HEK293 (cell line): ENCODE data around the gene FXYD3.

Experiments
- CTCF ChIA-PET: fragments of 350-600 bp; formaldehyde crosslinking; extraction: SDS; loops from one replicate; lab custom pipeline; 2021; ENCODE audit warnings: antibody characterized with exemption; lab: Yijun Ruan, JAX
- POLR2A ChIA-PET: fragments of 300-600 bp; formaldehyde crosslinking; extraction: SDS; loops from one replicate; lab custom pipeline; 2020; ENCODE audit warnings: antibody characterized with exemption, inconsistent platforms; lab: Yijun Ruan, JAX
- H3K27ac ChIP-seq: fragments of 200-500 bp; sonication (Bioruptor generic); 2 replicates; pipeline ENCODE4 v1.5.1; 2014; ENCODE audit warnings: low read depth, low read length, control low read depth, inconsistent platforms; ENCODE audit errors: extremely low read depth
- H3K36me3 ChIP-seq, 2 experiments: fragments of 200-500 bp in 1 of 2; sonication (Bioruptor generic) in 1 of 2; 1 replicate in 1 of 2; 2 replicates in 1 of 2; pipeline ENCODE4 v1.5.1; 2014 to 2017; ENCODE audit warnings: inconsistent platforms in 2 of 2, low read length in 2 of 2; ENCODE audit not compliant: control insufficient read depth in 2 of 2, insufficient read depth in 1 of 2
- H3K4me1 ChIP-seq: fragments of 200-500 bp; sonication (Bioruptor generic); 2 replicates; pipeline ENCODE4 v1.5.1; 2014; ENCODE audit warnings: mild to moderate bottlenecking, low read length, inconsistent platforms; ENCODE audit not compliant: control insufficient read depth, insufficient read depth
- H3K4me3 ChIP-seq: 2 replicates; pipeline ENCODE4 v1.5.1; 2011; ENCODE audit warnings: low read depth, mild to moderate bottlenecking, control low read depth, low read length, moderate library complexity
- H3K9me3 ChIP-seq: fragments of 200-500 bp; sonication (Bioruptor generic); 2 replicates; pipeline ENCODE4 v1.5.1; 2014; ENCODE audit warnings: low read depth, low read length, inconsistent platforms; ENCODE audit not compliant: control insufficient read depth, insufficient read depth
- HIC1 ChIP-seq: fragments of 450-650 bp; formaldehyde crosslinking; IDR thresholded peaks from 2 replicates; pipeline ENCODE4 v1.5.1; 2016; ENCODE audit warnings: missing biosample characterization, missing genetic modification characterization
- MEIS1 ChIP-seq: sonication (generic); formaldehyde crosslinking; IDR thresholded peaks from 2 replicates; pipeline ENCODE4 v1.8.1; 2022; ENCODE audit warnings: missing genetic modification reagents, mild to moderate bottlenecking, borderline replicate concordance
- MZF1 ChIP-seq: fragments of 450-650 bp; formaldehyde crosslinking; IDR thresholded peaks from 2 replicates; pipeline ENCODE4 v1.5.1; 2017; ENCODE audit warnings: missing biosample characterization, missing genetic modification characterization, borderline replicate concordance
- OSR2 ChIP-seq: fragments of 450-650 bp; formaldehyde crosslinking; IDR thresholded peaks from 2 replicates; pipeline ENCODE4 v1.5.1; 2016; ENCODE audit warnings: missing biosample characterization, missing genetic modification characterization
- REPIN1 ChIP-seq: fragments of 450-650 bp; formaldehyde crosslinking; IDR thresholded peaks from 2 replicates; pipeline ENCODE4 v1.5.1; 2017; ENCODE audit warnings: missing biosample characterization, missing genetic modification characterization, low read depth
- SALL2 ChIP-seq: fragments of 450-650 bp; formaldehyde crosslinking; IDR thresholded peaks from 2 replicates; pipeline ENCODE4 v1.5.0; 2017; ENCODE audit warnings: missing biosample characterization, mild to moderate bottlenecking, missing genetic modification characterization, borderline replicate concordance
- SP2 ChIP-seq: fragments of 450-650 bp; formaldehyde crosslinking; IDR thresholded peaks from 2 replicates; pipeline ENCODE4 v1.5.1; 2016; ENCODE audit warnings: missing biosample characterization, missing genetic modification characterization
- WT1 ChIP-seq: fragments of 450-650 bp; formaldehyde crosslinking; IDR thresholded peaks from 2 replicates; pipeline ENCODE4 v1.5.1; 2016; ENCODE audit warnings: missing biosample characterization, missing genetic modification characterization
- ZBTB21 ChIP-seq: fragments of 450-650 bp; formaldehyde crosslinking; IDR thresholded peaks from 2 replicates; pipeline ENCODE4 v1.5.1; 2017; ENCODE audit warnings: missing biosample characterization, missing genetic modification characterization
- ZBTB48 ChIP-seq: fragments of 450-650 bp; formaldehyde crosslinking; IDR thresholded peaks from 2 replicates; pipeline ENCODE4 v1.5.1; 2016; ENCODE audit warnings: missing biosample characterization, missing genetic modification characterization
- ZBTB7A ChIP-seq: fragments of 450-650 bp; formaldehyde crosslinking; IDR thresholded peaks from 2 replicates; pipeline ENCODE4 v1.5.1; 2016; ENCODE audit warnings: low read depth, missing biosample characterization, missing genetic modification characterization
- ZNF19 ChIP-seq: fragments of 450-650 bp; formaldehyde crosslinking; IDR thresholded peaks from 2 replicates; pipeline ENCODE4; 2016; ENCODE audit warnings: missing biosample characterization, missing genetic modification characterization, low read depth
- ZNF211 ChIP-seq: fragments of 450-650 bp; formaldehyde crosslinking; IDR thresholded peaks from 2 replicates; pipeline ENCODE4 v1.5.1; 2016; ENCODE audit warnings: low read depth, missing biosample characterization, missing genetic modification characterization
- ZNF221 ChIP-seq: fragments of 450-650 bp; formaldehyde crosslinking; IDR thresholded peaks from 2 replicates; pipeline ENCODE4 v1.5.1; 2017; ENCODE audit warnings: missing biosample characterization, missing genetic modification characterization, borderline replicate concordance
- ZNF274 ChIP-seq, 2 experiments: fragments of 200-500 bp in 1 of 2; fragments of 450-650 bp in 1 of 2; sonication (Bioruptor generic) in 1 of 2; formaldehyde crosslinking in 1 of 2; IDR thresholded peaks; 2 replicates each; pipeline versions ENCODE4 v1.5.1 to v1.6.1; 2014 to 2016; ENCODE audit warnings: borderline replicate concordance in 1 of 2, inconsistent platforms in 1 of 2, low read length in 1 of 2, missing biosample characterization in 1 of 2, missing genetic modification characterization in 1 of 2
- ZNF302 ChIP-seq: fragments of 450-650 bp; formaldehyde crosslinking; IDR thresholded peaks from 2 replicates; pipeline ENCODE4 v1.5.1; 2016; ENCODE audit warnings: missing biosample characterization, missing genetic modification characterization, low read depth
- ZNF311 ChIP-seq: fragments of 450-650 bp; formaldehyde crosslinking; IDR thresholded peaks from 2 replicates; pipeline ENCODE4 v1.5.1; 2017; ENCODE audit warnings: missing biosample characterization, missing genetic modification characterization, borderline replicate concordance
- ZNF37A ChIP-seq: fragments of 450-650 bp; IDR thresholded peaks from 2 replicates; pipeline ENCODE4 v1.5.1; 2018; ENCODE audit warnings: missing biosample characterization, missing genetic modification characterization
- ZNF404 ChIP-seq: fragments of 450-650 bp; formaldehyde crosslinking; IDR thresholded peaks from 2 replicates; pipeline ENCODE4 v1.5.1; 2017; ENCODE audit warnings: missing biosample characterization, missing genetic modification characterization
- ZNF423 ChIP-seq: fragments of 450-650 bp; formaldehyde crosslinking; IDR thresholded peaks from 2 replicates; pipeline ENCODE4 v1.5.1; 2016; ENCODE audit warnings: missing biosample characterization, missing genetic modification characterization
- ZNF558 ChIP-seq: fragments of 450-650 bp; formaldehyde crosslinking; IDR thresholded peaks from 2 replicates; pipeline ENCODE4 v1.5.1; 2016; ENCODE audit warnings: missing biosample characterization, missing genetic modification characterization
- ZNF600 ChIP-seq: fragments of 450-650 bp; formaldehyde crosslinking; IDR thresholded peaks from 2 replicates; pipeline ENCODE4 v1.5.1; 2016; ENCODE audit warnings: missing biosample characterization, missing genetic modification characterization
- ZNF792 ChIP-seq: fragments of 450-650 bp; formaldehyde crosslinking; IDR thresholded peaks from 2 replicates; pipeline ENCODE4 v1.5.1; 2016; ENCODE audit warnings: missing biosample characterization, missing genetic modification characterization
- TF ChIP-seq, protein P1 (sequence below): fragments of 450-650 bp; IDR thresholded peaks from 2 replicates; pipeline ENCODE4 v1.5.1; 2018; ENCODE audit warnings: missing biosample characterization, mild to moderate bottlenecking, missing genetic modification characterization
- TF ChIP-seq, protein P2 (sequence below): fragments of 450-650 bp; formaldehyde crosslinking; IDR thresholded peaks from 2 replicates; pipeline ENCODE4 v1.5.1; 2016; ENCODE audit warnings: missing biosample characterization, missing genetic modification characterization
- TF ChIP-seq, protein P3 (sequence below): fragments of 450-650 bp; formaldehyde crosslinking; IDR thresholded peaks from 2 replicates; pipeline ENCODE4 v1.5.1; 2017; ENCODE audit warnings: missing biosample characterization, missing genetic modification characterization
- TF ChIP-seq, protein P4 (sequence below): fragments of 450-650 bp; formaldehyde crosslinking; IDR thresholded peaks from 2 replicates; pipeline ENCODE4 v1.5.0; 2017; ENCODE audit warnings: missing biosample characterization, missing genetic modification characterization, borderline replicate concordance

FXYD3 gene

GRCh38 chr19:35098413-35099049 is 17.1 kb upstream of the FXYD3 start:
- Histone ChIP-seq H3K9me3 (no peaks in the 10 kb centered on the region), H3K36me3 (no peaks in the 10 kb centered on the region; a peak in 1 of 3 replicates)
- CTCF ChIA-PET: interaction anchor here (0.8 to 3.5 kb wide), 9 partner anchors 7 to 43 kb away, joined by 3 to 25 read pairs (median 6); partner anchors contain the start of gene FXYD3

More at GRCh38 chr19:35098413-35099049, 17.1 kb upstream of the FXYD3 start:
- POLR2A ChIA-PET: interaction anchor here (0.6 kb wide), 1 partner anchor 15 kb away, joined by 3 read pairs; no protein-coding TSS in a partner anchor
- no peak overlapping the region for H3K4me3 ChIP-seq
- TF ChIP-seq, protein P1, sequence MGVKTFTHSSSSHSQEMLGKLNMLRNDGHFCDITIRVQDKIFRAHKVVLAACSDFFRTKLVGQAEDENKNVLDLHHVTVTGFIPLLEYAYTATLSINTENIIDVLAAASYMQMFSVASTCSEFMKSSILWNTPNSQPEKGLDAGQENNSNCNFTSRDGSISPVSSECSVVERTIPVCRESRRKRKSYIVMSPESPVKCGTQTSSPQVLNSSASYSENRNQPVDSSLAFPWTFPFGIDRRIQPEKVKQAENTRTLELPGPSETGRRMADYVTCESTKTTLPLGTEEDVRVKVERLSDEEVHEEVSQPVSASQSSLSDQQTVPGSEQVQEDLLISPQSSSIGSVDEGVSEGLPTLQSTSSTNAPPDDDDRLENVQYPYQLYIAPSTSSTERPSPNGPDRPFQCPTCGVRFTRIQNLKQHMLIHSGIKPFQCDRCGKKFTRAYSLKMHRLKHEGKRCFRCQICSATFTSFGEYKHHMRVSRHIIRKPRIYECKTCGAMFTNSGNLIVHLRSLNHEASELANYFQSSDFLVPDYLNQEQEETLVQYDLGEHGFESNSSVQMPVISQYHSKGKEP (tag by site-specific recombination): no peak
- no peak for TF ChIP-seq ZNF423
- no peak for TF ChIP-seq ZNF37A (tag by site-specific recombination)
- TF ChIP-seq ZBTB48 (tag by site-specific recombination): peak; percentile 26; the same call in 1 of the 2 replicates
- no peak for TF ChIP-seq ZNF221 (tag by site-specific recombination)
- no peak for TF ChIP-seq ZNF558 (tag by site-specific recombination)
- TF ChIP-seq, protein P2, sequence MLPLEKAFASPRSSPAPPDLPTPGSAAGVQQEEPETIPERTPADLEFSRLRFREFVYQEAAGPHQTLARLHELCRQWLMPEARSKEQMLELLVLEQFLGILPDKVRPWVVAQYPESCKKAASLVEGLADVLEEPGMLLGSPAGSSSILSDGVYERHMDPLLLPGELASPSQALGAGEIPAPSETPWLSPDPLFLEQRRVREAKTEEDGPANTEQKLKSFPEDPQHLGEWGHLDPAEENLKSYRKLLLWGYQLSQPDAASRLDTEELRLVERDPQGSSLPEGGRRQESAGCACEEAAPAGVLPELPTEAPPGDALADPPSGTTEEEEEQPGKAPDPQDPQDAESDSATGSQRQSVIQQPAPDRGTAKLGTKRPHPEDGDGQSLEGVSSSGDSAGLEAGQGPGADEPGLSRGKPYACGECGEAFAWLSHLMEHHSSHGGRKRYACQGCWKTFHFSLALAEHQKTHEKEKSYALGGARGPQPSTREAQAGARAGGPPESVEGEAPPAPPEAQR (tag by site-specific recombination): no peak
- TF ChIP-seq SALL2 (tag by site-specific recombination): no peak
- peak; percentile 77 for TF ChIP-seq ZNF600 (tag by site-specific recombination)
- no peak for TF ChIP-seq REPIN1 (tag by site-specific recombination)
- no peak for TF ChIP-seq ZNF311 (tag by site-specific recombination)
- no peak for TF ChIP-seq ZBTB7A (tag by site-specific recombination)
- no peak for TF ChIP-seq ZNF211 (tag by site-specific recombination)
- no peak for TF ChIP-seq ZNF792 (tag by site-specific recombination)
- TF ChIP-seq SP2: 0 out of 2 replicates have a peak, but pooled peaks have one; percentile 9
- no peak for TF ChIP-seq MZF1 (tag by site-specific recombination)
- TF ChIP-seq ZNF404 (tag by site-specific recombination): no peak
- TF ChIP-seq, protein P3, sequence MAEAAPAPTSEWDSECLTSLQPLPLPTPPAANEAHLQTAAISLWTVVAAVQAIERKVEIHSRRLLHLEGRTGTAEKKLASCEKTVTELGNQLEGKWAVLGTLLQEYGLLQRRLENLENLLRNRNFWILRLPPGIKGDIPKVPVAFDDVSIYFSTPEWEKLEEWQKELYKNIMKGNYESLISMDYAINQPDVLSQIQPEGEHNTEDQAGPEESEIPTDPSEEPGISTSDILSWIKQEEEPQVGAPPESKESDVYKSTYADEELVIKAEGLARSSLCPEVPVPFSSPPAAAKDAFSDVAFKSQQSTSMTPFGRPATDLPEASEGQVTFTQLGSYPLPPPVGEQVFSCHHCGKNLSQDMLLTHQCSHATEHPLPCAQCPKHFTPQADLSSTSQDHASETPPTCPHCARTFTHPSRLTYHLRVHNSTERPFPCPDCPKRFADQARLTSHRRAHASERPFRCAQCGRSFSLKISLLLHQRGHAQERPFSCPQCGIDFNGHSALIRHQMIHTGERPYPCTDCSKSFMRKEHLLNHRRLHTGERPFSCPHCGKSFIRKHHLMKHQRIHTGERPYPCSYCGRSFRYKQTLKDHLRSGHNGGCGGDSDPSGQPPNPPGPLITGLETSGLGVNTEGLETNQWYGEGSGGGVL (tag by site-specific recombination): no peak
- no peak for TF ChIP-seq ZNF302 (tag by site-specific recombination)
- no peak for TF ChIP-seq ZNF19 (tag by site-specific recombination)
- TF ChIP-seq, protein P4, sequence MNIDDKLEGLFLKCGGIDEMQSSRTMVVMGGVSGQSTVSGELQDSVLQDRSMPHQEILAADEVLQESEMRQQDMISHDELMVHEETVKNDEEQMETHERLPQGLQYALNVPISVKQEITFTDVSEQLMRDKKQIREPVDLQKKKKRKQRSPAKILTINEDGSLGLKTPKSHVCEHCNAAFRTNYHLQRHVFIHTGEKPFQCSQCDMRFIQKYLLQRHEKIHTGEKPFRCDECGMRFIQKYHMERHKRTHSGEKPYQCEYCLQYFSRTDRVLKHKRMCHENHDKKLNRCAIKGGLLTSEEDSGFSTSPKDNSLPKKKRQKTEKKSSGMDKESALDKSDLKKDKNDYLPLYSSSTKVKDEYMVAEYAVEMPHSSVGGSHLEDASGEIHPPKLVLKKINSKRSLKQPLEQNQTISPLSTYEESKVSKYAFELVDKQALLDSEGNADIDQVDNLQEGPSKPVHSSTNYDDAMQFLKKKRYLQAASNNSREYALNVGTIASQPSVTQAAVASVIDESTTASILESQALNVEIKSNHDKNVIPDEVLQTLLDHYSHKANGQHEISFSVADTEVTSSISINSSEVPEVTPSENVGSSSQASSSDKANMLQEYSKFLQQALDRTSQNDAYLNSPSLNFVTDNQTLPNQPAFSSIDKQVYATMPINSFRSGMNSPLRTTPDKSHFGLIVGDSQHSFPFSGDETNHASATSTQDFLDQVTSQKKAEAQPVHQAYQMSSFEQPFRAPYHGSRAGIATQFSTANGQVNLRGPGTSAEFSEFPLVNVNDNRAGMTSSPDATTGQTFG: no peak
- TF ChIP-seq OSR2 (tag by site-specific recombination): no peak
- no peak for TF ChIP-seq WT1 (tag by site-specific recombination)
- TF ChIP-seq ZBTB21 (tag by site-specific recombination): no peak
- no peak for TF ChIP-seq MEIS1 (CRISPR knock-in tag)
- TF ChIP-seq ZNF274 (IDR thresholded peaks at IDR 0.05; ENCODE audit: low read length): no peak
- TF ChIP-seq ZNF274 (tag by site-specific recombination; IDR thresholded peaks at IDR 0.05; ENCODE audit: borderline replicate concordance): no peak
- TF ChIP-seq HIC1 (tag by site-specific recombination): peak; percentile 44; the same call in 1 of the 2 replicates
- H3K4me1 ChIP-seq: no peaks in the 10 kb centered on the region
- H3K27ac ChIP-seq: no peak overlapping the region
